Endothelial cell of umbilical vein (primary cell): ENCODE results near the gene ADRA2C.

Source experiments
- FOS ChIP-seq: IDR thresholded peaks from 2 replicates; pipeline ENCODE4 v1.6.1; 2011; ENCODE audit warnings: mild to moderate bottlenecking, low read length, moderate library complexity, borderline replicate concordance; ENCODE audit not compliant: insufficient read depth
- JUN ChIP-seq: IDR thresholded peaks from 2 replicates; pipeline ENCODE4 v1.6.1; 2011; ENCODE audit warnings: borderline replicate concordance, low read depth; ENCODE audit not compliant: insufficient read length, insufficient read depth
- MYC ChIP-seq: IDR thresholded peaks from one replicate; pipeline ENCODE4 v1.6.1; 2011; ENCODE audit warnings: mild to moderate bottlenecking, low read depth, low read length
- POLR2A ChIP-seq: IDR thresholded peaks from 2 replicates; pipeline ENCODE4 v1.6.1; 2012; ENCODE audit warnings: low read depth, mild to moderate bottlenecking, control low read depth, low read length
- TF ChIP-seq, protein P1 (sequence below), 2 donors: IDR thresholded peaks; 1 replicate in 1 of 2; 2 replicates in 1 of 2; pipeline ENCODE4 v1.5.1; 2011; ENCODE audit warnings: low read length in 2 of 2, mild to moderate bottlenecking in 2 of 2, moderate library complexity in 2 of 2, control low read depth in 1 of 2, inconsistent platforms in 1 of 2, low read depth in 1 of 2; ENCODE audit not compliant: insufficient read depth in 1 of 2; ENCODE audit errors: extremely low read depth in 1 of 2

DNA sequence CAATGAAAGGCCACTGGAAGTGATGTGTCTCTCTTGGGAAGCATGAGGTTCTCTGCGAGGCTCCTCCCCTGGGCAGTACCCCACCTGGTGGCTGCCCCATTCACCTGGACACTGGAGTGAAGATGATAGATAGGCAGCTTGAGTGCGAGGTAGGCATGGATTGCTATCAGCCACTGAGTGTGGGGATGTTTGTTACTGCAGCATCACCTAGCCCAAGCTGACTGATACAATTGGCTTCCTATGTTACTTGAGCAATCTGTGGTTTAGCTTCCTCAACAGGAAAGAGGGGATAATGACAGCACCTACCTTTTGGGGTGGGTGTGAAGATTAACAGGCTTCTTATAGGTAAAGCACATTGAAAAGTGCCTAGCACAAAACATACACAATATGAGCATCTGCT lies 30.8 kb downstream of the ADRA2C start:
- TF ChIP-seq, protein P1, sequence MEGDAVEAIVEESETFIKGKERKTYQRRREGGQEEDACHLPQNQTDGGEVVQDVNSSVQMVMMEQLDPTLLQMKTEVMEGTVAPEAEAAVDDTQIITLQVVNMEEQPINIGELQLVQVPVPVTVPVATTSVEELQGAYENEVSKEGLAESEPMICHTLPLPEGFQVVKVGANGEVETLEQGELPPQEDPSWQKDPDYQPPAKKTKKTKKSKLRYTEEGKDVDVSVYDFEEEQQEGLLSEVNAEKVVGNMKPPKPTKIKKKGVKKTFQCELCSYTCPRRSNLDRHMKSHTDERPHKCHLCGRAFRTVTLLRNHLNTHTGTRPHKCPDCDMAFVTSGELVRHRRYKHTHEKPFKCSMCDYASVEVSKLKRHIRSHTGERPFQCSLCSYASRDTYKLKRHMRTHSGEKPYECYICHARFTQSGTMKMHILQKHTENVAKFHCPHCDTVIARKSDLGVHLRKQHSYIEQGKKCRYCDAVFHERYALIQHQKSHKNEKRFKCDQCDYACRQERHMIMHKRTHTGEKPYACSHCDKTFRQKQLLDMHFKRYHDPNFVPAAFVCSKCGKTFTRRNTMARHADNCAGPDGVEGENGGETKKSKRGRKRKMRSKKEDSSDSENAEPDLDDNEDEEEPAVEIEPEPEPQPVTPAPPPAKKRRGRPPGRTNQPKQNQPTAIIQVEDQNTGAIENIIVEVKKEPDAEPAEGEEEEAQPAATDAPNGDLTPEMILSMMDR (IDR thresholded peaks at IDR 0.05; ENCODE audit: extremely low read depth in 1 of 2, insufficient read depth in 1 of 2, low read depth in 1 of 2, low read length in 2 of 2) = no peak
- TF ChIP-seq MYC (no peak), JUN (no peak), FOS (no peak), POLR2A (no peak)
